GM21515 (cell line): ENCODE data around the gene RCL1.
"Not testable (repeated sequence)": the region's sequence is repeated elsewhere in the genome, so short reads cannot be mapped to it uniquely, and the experiment has no call there.

Experiments used
- ATAC-seq: cut with Tn5 transposase; IDR thresholded peaks from one replicate; pipeline ENCODE4 v1.9.1; 2021; ENCODE audit not compliant: unreplicated experiment

RCL1 gene

GRCh38 chr9:4875559-4875958 is 82.8 kb downstream of the RCL1 start:
- no peak for ATAC-seq

- ATAC-seq, result no peak
Observed at GRCh38 chr9:4879115-4879558, 86.4 kb downstream of the RCL1 start.

- ATAC-seq, result no peak
Observed at GRCh38 chr9:4883326-4883873, 90.7 kb downstream of the RCL1 start.

GRCh38 chr9:4886698-4887097 is 94.0 kb downstream of the RCL1 start:
- ATAC-seq, result peak; percentile 90

- no peak for ATAC-seq
Observed at GRCh38 chr9:4887556-4887955, 94.8 kb downstream of the RCL1 start.

GRCh38 chr9:4890242-4890641 is 97.5 kb downstream of the RCL1 start:
- ATAC-seq, result no peak

GRCh38 chr9:4890929-4891328 is 98.2 kb downstream of the RCL1 start:
- no peak for ATAC-seq

- ATAC-seq, result no peak
Observed at GRCh38 chr9:4891674-4892073, 98.9 kb downstream of the RCL1 start.

GRCh38 chr9:4892501-4893194 is 99.9 kb downstream of the RCL1 start:
- no peak for ATAC-seq

- ATAC-seq, result no peak
Observed at GRCh38 chr9:4894076-4894475, 101.3 kb downstream of the RCL1 start.

- ATAC-seq, result not testable (repeated sequence)
Observed at GRCh38 chr9:4899853-4900252, 107.1 kb downstream of the RCL1 start.

GRCh38 chr9:4901401-4902134 is 108.8 kb downstream of the RCL1 start:
- ATAC-seq, result not testable (repeated sequence)

- no peak for ATAC-seq
Observed at GRCh38 chr9:4902135-4902475, 109.4 kb downstream of the RCL1 start.

GRCh38 chr9:4904322-4905134 is 111.8 kb downstream of the RCL1 start:
- no peak for ATAC-seq

GRCh38 chr9:4905135-4905490 is 112.4 kb downstream of the RCL1 start:
- ATAC-seq, result no peak
